DND-41 (cell line): ENCODE results near the gene SUMO4.
"Not testable (repeated sequence)": the region's sequence is repeated elsewhere in the genome, so short reads cannot be mapped to it uniquely, and the experiment has no call there.

Experiments used
- ATAC-seq: fragments of 200-7000 bp; cut with Tn5 transposase; 3 replicates; pipeline ENCODE4 v1.9.1; 2021; ENCODE audit warnings: low read depth; ENCODE audit not compliant: insufficient read depth
- DNase-seq: peaks from one replicate; pipeline ENCODE4 v3.0.0-alpha.2; 2020
- H2AFZ ChIP-seq: 2 replicates; pipeline ENCODE4 v1.6.0; 2012; ENCODE audit warnings: low read depth, low read length
- H3K27ac ChIP-seq: 2 replicates; pipeline ENCODE4 v1.5.1; 2012; ENCODE audit warnings: low read length, inconsistent platforms
- H3K27me3 ChIP-seq: fragments of 200-600 bp; sonication (generic); 2 replicates; pipeline ENCODE4 v1.6.0; 2012; ENCODE audit warnings: low read length, mild to moderate bottlenecking, inconsistent platforms; ENCODE audit not compliant: insufficient read depth, poor library complexity
- H3K36me3 ChIP-seq: 2 replicates; pipeline ENCODE4 v1.5.1; 2012; ENCODE audit warnings: low read length, inconsistent platforms; ENCODE audit not compliant: insufficient read depth
- H3K4me1 ChIP-seq: 2 replicates; pipeline ENCODE4 v1.5.1; 2012; ENCODE audit warnings: mild to moderate bottlenecking, low read length; ENCODE audit not compliant: insufficient read depth
- H3K4me2 ChIP-seq: 2 replicates; pipeline ENCODE4 v1.6.0; 2012; ENCODE audit warnings: mild to moderate bottlenecking, moderate library complexity, low read length, inconsistent platforms; ENCODE audit not compliant: insufficient read depth
- H3K4me3 ChIP-seq, 2 experiments: fragments of 200-600 bp in 1 of 2; shearing (Covaris generic) in 1 of 2; 2 replicates each; pipeline ENCODE4 v1.5.1; 2012 to 2016; ENCODE audit warnings: inconsistent platforms in 2 of 2, low read length in 2 of 2, mild to moderate bottlenecking in 2 of 2, low read depth in 1 of 2, moderate library complexity in 1 of 2
- H3K79me2 ChIP-seq: 2 replicates; pipeline ENCODE4 v1.6.0; 2012; ENCODE audit warnings: low read length, inconsistent platforms; ENCODE audit not compliant: insufficient read depth
- H3K9ac ChIP-seq: 2 replicates; pipeline ENCODE4 v1.6.0; 2012; ENCODE audit warnings: low read depth, mild to moderate bottlenecking, inconsistent platforms, low read length, moderate library complexity
- H3K9me3 ChIP-seq: 2 replicates; pipeline ENCODE4 v1.5.1; 2012; ENCODE audit warnings: low read length, moderate library complexity, mild to moderate bottlenecking, inconsistent platforms; ENCODE audit not compliant: insufficient read depth, severe bottlenecking
- H4K20me1 ChIP-seq: 2 replicates; pipeline ENCODE4 v1.6.0; 2012; ENCODE audit warnings: low read length; ENCODE audit not compliant: insufficient read depth
- CTCF ChIP-seq: IDR thresholded peaks from 2 replicates; pipeline ENCODE4 v1.5.1; 2012; ENCODE audit warnings: borderline replicate concordance, low read length, moderate library complexity, mild to moderate bottlenecking; ENCODE audit not compliant: poor library complexity, severe bottlenecking; ENCODE audit errors: extremely low read depth
- EZH2 ChIP-seq: IDR thresholded peaks from 3 replicates; pipeline ENCODE4 v1.6.1; 2012; ENCODE audit warnings: borderline replicate concordance, low read depth, mild to moderate bottlenecking, moderate library complexity, low read length, inconsistent platforms; ENCODE audit not compliant: severe bottlenecking

Gene SUMO4

GRCh38 chr6:149443411-149444181 lies 43.5 kb downstream of the SUMO4 start:
- ATAC-seq = no peak
- no peaks in the 10 kb centered on the region for H4K20me1 ChIP-seq
- H3K4me2 ChIP-seq = no peak overlapping the region
- H3K4me3 ChIP-seq = no peak overlapping the region
- no peaks in the 10 kb centered on the region for H3K9me3 ChIP-seq
- no peaks in the 10 kb centered on the region for H3K79me2 ChIP-seq
- no peak overlapping the region for H3K27ac ChIP-seq
- DNase-seq = no peak
- no peak overlapping the region for H2AFZ ChIP-seq
- H3K9ac ChIP-seq = no peak overlapping the region
- no peak for TF ChIP-seq CTCF
- no peak for TF ChIP-seq EZH2
- no peaks in the 10 kb centered on the region for H3K36me3 ChIP-seq
- H3K4me1 ChIP-seq = no peaks in the 10 kb centered on the region
- no peaks in the 10 kb centered on the region for H3K27me3 ChIP-seq

- not testable (repeated sequence) for H3K36me3 ChIP-seq, H3K9ac ChIP-seq, H3K79me2 ChIP-seq, H2AFZ ChIP-seq, H3K4me2 ChIP-seq, H3K4me3 ChIP-seq, H3K4me1 ChIP-seq, H4K20me1 ChIP-seq, H3K9me3 ChIP-seq, H3K27me3 ChIP-seq, ATAC-seq, DNase-seq, H3K27ac ChIP-seq
Measured at GRCh38 chr6:149444360-149445094, 44.5 kb downstream of the SUMO4 start.

- ATAC-seq = no peak
- no peaks in the 10 kb centered on the region for H3K79me2 ChIP-seq
Measured at GRCh38 chr6:149445095-149445466, 45.0 kb downstream of the SUMO4 start.

More at GRCh38 chr6:149445095-149445466, 45.0 kb downstream of the SUMO4 start:
- Histone ChIP-seq H3K4me2 (no peak overlapping the region), H4K20me1 (no peaks in the 10 kb centered on the region), H3K9me3 (no peaks in the 10 kb centered on the region), H3K9ac (no peak overlapping the region), H3K36me3 (no peaks in the 10 kb centered on the region), H2AFZ (no peak overlapping the region), H3K27me3 (no peaks in the 10 kb centered on the region), H3K4me3 (no peak overlapping the region), H3K4me1 (no peaks in the 10 kb centered on the region), H3K27ac (no peak overlapping the region)
- no peak for DNase-seq
- no peak for TF ChIP-seq CTCF
- TF ChIP-seq EZH2 = no peak
